IPS-NIHi11 (cell line): ENCODE measurements around the gene SLAMF9.

Experiments used
- DNase-seq: peaks from one replicate; pipeline ENCODE4 v3.0.0; 2012; ENCODE audit warnings: mixed read lengths, low spot score

Gene SLAMF9

GRCh38 chr1:159974350-159974965 is 20.4 kb upstream of the SLAMF9 start:
- DNase-seq: no peak

- DNase-seq: no peak
These were observed 19.4 kb upstream of the SLAMF9 start for GRCh38 chr1:159973350-159973940.

GRCh38 chr1:159972443-159973205 is 18.6 kb upstream of the SLAMF9 start:
- DNase-seq: no peak

GRCh38 chr1:159970932-159971342 is 16.9 kb upstream of the SLAMF9 start:
- no peak for DNase-seq

GRCh38 chr1:159968901-159969300 is 14.9 kb upstream of the SLAMF9 start:
- DNase-seq: no peak

- DNase-seq: no peak
These were observed 11.2 kb upstream of the SLAMF9 start for GRCh38 chr1:159965263-159965662.

GRCh38 chr1:159964144-159964543 is 10.1 kb upstream of the SLAMF9 start:
- DNase-seq: peak; percentile 21

- DNase-seq: no peak
These were observed 8.1 kb upstream of the SLAMF9 start for GRCh38 chr1:159962176-159962575.

GRCh38 chr1:159961636-159962035 is 7.6 kb upstream of the SLAMF9 start:
- no peak for DNase-seq

- no peak for DNase-seq
These were observed 6.8 kb upstream of the SLAMF9 start for GRCh38 chr1:159960721-159961381.

GRCh38 chr1:159959451-159959850 is 5.4 kb upstream of the SLAMF9 start:
- DNase-seq: peak; percentile 35

- DNase-seq: no peak
These were observed 4.8 kb upstream of the SLAMF9 start for GRCh38 chr1:159958719-159959380.

- no peak for DNase-seq
These were observed 3.8 kb upstream of the SLAMF9 start for GRCh38 chr1:159957824-159958268.

- DNase-seq: no peak
These were observed 1.4 kb upstream of the SLAMF9 start for GRCh38 chr1:159955456-159955855.

GRCh38 chr1:159952932-159953331 is 1.1 kb downstream of the SLAMF9 start:
- DNase-seq: no peak

- no peak for DNase-seq
These were observed 2.5 kb downstream of the SLAMF9 start for GRCh38 chr1:159951551-159951950.

GRCh38 chr1:159951016-159951415 is 3.0 kb downstream of the SLAMF9 start:
- no peak for DNase-seq

- no peak for DNase-seq
These were observed 4.1 kb downstream of the SLAMF9 start for GRCh38 chr1:159949981-159950381.

GRCh38 chr1:159949123-159949522 is 4.9 kb downstream of the SLAMF9 start:
- no peak for DNase-seq

GRCh38 chr1:159947942-159948341 is 6.1 kb downstream of the SLAMF9 start:
- no peak for DNase-seq

- no peak for DNase-seq
These were observed 7.5 kb downstream of the SLAMF9 start for GRCh38 chr1:159946242-159947187.
